K562 (cell line): ENCODE data around the gene AMDHD2.

Experiments used
- ATF3 ChIP-seq, 2 experiments: fragments of 450-650 bp in 1 of 2; sonication (generic) in 1 of 2; formaldehyde crosslinking in 1 of 2; IDR thresholded peaks in 1 of 2; conservative IDR thresholded peaks in 1 of 2; 2 replicates each; pipeline versions ENCODE4 v1.6.1 to v1.8.1; 2016 to 2023; ENCODE audit warnings: mild to moderate bottlenecking in 2 of 2, moderate library complexity in 2 of 2, inconsistent platforms in 1 of 2, missing genetic modification reagents in 1 of 2
- BCLAF1 ChIP-seq, 2 experiments: fragments of 450-650 bp in 1 of 2; IDR thresholded peaks; 2 replicates each; pipeline ENCODE4 v1.6.1; 2011 to 2017; ENCODE audit warnings: low read depth in 2 of 2, antibody characterized with exemption in 1 of 2, borderline replicate concordance in 1 of 2, low read length in 1 of 2, mild to moderate bottlenecking in 1 of 2, mixed read lengths in 1 of 2; ENCODE audit not compliant: control insufficient read depth in 1 of 2
- CHCHD3 ChIP-seq: fragments of 250-450 bp; sonication (Bioruptor Pico); IDR thresholded peaks from 2 replicates; pipeline ENCODE4 v2.1.2; 2022; ENCODE audit warnings: mild to moderate bottlenecking
- CTCF ChIP-seq, 3 experiments: IDR thresholded peaks in 2 of 3; conservative IDR thresholded peaks in 1 of 3; 2 replicates each; pipeline ENCODE4 v1.5.1; 2011 to 2012; ENCODE audit warnings: low read length in 3 of 3, mild to moderate bottlenecking in 3 of 3, control low read depth in 2 of 3, improper control_type of control experiment in 1 of 3, inconsistent platforms in 1 of 3, low read depth in 1 of 3, mixed read lengths in 1 of 3, moderate library complexity in 1 of 3; ENCODE audit not compliant: insufficient read depth in 2 of 3
- ELF1 ChIP-seq: fragments of 200-800 bp; sonication (Bioruptor generic); IDR thresholded peaks from 2 replicates; pipeline ENCODE4 v1.6.1; 2016; ENCODE audit warnings: missing genetic modification characterization, missing compliant biosample characterization
- EP300 ChIP-seq: IDR thresholded peaks from 2 replicates; pipeline ENCODE4 v1.6.1; 2012; ENCODE audit warnings: low read length, improper control_type of control experiment
- EZH2 ChIP-seq: IDR thresholded peaks from 2 replicates; pipeline ENCODE4 v1.6.1; 2012; ENCODE audit warnings: low read depth, mild to moderate bottlenecking, inconsistent platforms, low read length, borderline replicate concordance
- NFATC3 ChIP-seq: fragments of 450-650 bp; IDR thresholded peaks from 2 replicates; pipeline ENCODE4 v1.6.1; 2017; ENCODE audit warnings: mild to moderate bottlenecking
- PTTG1 ChIP-seq: fragments of 450-650 bp; IDR thresholded peaks from 2 replicates; pipeline ENCODE4 v1.6.1; 2016; ENCODE audit warnings: low read depth, mild to moderate bottlenecking, missing genetic modification characterization, missing compliant biosample characterization
- REST ChIP-seq, 2 experiments: fragments of 450-650 bp; formaldehyde crosslinking in 1 of 2; IDR thresholded peaks; 2 replicates each; pipeline versions ENCODE4 v1.4.0 to v1.6.1; 2014 to 2020; ENCODE audit warnings: mild to moderate bottlenecking in 2 of 2, borderline replicate concordance in 1 of 2, low read depth in 1 of 2
- SMARCE1 ChIP-seq: fragments of 450-650 bp; IDR thresholded peaks from 2 replicates; pipeline ENCODE4 v1.7.1; 2016; ENCODE audit warnings: mild to moderate bottlenecking
- SREBF2 ChIP-seq: sonication (generic); formaldehyde crosslinking; IDR thresholded peaks from 2 replicates; pipeline ENCODE4 v1.4.0; 2020; ENCODE audit warnings: mild to moderate bottlenecking, missing genetic modification reagents

GRCh38 chr16:2498531-2499253, 21.5 kb upstream of the AMDHD2 start:
- TF ChIP-seq CTCF (IDR thresholded peaks at IDR 0.05 in 2 of 3, conservative IDR thresholded peaks at IDR 0.05 in 1 of 3; ENCODE audit: insufficient read depth in 2 of 3, low read depth in 1 of 3, low read length in 3 of 3) = no peak
- TF ChIP-seq PTTG1 (tag) = no peak
- no peak for TF ChIP-seq CHCHD3 (CRISPR knock-in tag)
- no peak for TF ChIP-seq NFATC3
- no peak for TF ChIP-seq EZH2
- no peak for TF ChIP-seq EP300
- TF ChIP-seq REST (IDR thresholded peaks at IDR 0.05; ENCODE audit: borderline replicate concordance) = no peak
- TF ChIP-seq REST (CRISPR knock-in tag; IDR thresholded peaks at IDR 0.05; ENCODE audit: low read depth) = no peak
- TF ChIP-seq BCLAF1 (IDR thresholded peaks at IDR 0.05; ENCODE audit: borderline replicate concordance in 1 of 2, control insufficient read depth in 1 of 2, low read depth in 2 of 2, low read length in 1 of 2) = no peak
- TF ChIP-seq ATF3 (IDR thresholded peaks at IDR 0.05) = no peak
- no peak for TF ChIP-seq ATF3 (CRISPR knock-in tag; conservative IDR thresholded peaks at IDR 0.05)
- no peak for TF ChIP-seq SMARCE1
- no peak for TF ChIP-seq ELF1 (tag)
- TF ChIP-seq SREBF2 (CRISPR knock-in tag) = no peak
